ENCODE data around the gene COP1.
A peak's percentile ranks its signal among the peaks of the same experiment; 100 is the strongest.

Gene COP1

GRCh38 chr1:176198413-176198812 lies 8.7 kb downstream of the COP1 start:
- no peak for DNase-seq

DNA sequence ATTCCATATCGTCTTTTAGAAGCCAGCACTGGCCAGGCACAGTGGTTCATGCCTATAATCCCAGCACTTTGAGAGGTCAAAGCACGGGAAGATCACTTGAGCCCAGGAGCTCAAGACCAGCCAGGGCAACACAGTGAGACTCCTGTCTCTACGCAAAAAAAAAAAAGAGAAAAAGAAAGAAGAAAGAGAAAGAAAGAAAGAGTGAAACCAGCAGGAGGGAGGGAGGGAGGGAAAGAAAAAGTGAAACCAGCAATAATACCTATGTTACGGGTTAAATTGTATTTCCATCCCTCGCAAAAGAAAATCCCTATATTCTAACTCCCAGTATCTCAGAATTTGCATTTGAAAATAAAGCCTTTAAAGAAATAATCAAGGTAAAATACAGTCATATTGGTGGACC lies 10.4 kb downstream of the COP1 start:
- no peak for DNase-seq

GRCh38 chr1:176195547-176195946 lies 11.5 kb downstream of the COP1 start:
- DNase-seq, result no peak

- DNase-seq, result peak; percentile 56
Observed at GRCh38 chr1:176193663-176194062, 13.4 kb downstream of the COP1 start.

DNA sequence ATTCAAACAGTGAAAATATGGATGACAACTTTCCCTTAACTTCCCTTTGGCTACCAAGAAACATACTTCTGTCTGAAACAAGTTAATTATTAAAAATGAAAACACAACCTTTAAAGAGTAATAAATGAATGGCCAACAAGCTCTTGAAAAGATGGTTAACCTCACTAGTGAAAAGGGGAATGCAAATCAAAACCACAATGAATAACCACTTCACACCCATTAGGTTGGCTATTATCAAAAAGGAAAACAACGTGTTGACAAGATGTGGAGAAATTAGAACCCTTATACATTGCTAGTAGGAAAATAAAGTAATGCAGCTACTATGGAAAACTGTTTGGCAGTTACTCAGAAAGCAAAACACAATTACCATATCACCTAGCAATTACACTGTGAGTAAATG lies 14.1 kb downstream of the COP1 start:
- no peak for DNase-seq

DNA sequence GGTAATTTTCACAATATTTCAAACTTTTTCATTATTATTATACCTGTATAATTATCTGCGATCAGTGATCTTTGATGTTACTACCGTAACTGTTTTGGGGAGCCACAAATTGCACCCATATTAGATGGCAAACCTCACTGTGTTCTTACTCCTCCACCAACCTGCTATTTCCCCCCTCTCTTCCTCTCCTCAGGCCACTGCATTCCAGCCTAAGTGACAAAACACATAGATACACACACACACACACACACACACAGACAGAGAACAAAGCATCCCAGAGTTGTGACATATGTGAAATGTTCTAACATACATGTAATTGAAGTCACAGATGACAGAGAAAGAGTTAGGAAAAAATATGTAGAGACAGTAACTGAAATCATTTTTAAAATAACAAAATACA lies 18.5 kb downstream of the COP1 start:
- no peak for DNase-seq

- no peak for DNase-seq
Observed at GRCh38 chr1:176187001-176187400, 20.1 kb downstream of the COP1 start.

DNA sequence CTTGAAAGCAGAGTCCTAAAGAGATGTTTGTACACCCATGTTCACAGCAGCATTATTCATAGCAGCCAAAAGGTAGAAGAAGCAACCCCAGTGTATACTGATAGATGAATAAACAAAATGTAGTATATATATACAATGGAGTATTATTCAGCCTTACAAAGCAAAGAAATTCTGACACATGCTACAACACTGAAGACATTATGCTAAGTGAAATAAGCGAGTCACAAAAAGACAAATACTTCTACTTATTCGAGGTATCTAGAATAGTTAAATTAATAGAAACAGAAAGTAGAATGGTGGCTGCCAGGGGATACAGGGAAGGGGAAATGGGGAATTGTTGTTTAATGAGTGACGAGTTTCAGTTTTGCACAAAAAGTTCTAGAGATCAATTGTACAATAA lies 23.5 kb downstream of the COP1 start:
- DNase-seq, result no peak

DNA sequence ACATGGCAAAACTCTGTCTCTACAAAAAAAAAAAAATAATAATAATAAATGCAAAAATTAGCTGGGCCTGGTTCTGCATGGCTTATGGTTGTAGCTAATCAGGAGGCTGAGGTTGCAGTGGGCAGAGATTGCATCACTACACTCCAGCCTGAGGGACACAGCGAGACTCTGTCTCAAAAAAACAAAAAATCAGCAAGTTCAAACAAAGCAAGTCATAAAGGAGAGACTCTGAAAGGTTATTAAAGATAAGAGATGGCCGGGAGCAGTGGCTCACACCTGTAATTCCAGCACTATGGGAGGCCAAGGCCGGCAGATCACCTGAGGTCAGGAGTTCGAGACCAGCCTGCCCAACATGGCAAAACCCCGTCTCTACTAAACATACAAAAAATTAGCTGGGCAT lies 28.8 kb downstream of the COP1 start:
- no peak for DNase-seq

DNA sequence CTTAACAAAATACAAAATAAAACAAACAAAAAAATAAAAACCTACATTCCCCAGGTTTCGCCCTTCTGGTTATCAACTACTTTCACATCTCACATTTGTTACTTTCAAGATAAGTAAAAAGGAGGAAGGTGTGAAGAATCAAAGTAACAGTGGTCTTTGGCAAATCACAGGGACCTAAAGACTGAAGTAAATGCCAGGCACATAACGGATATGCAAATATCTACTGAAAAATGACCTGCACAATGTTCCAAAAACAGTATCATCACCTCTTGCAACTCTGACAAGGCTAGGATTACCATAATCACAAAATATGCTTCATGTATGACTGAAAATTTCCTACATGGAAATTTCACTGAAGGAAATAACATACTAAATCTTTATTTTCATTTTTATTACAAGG lies 29.3 kb downstream of the COP1 start:
- no peak for DNase-seq

- DNase-seq, result no peak
Observed at GRCh38 chr1:176174108-176174507, 33.0 kb downstream of the COP1 start.

- DNase-seq, result no peak
Observed at GRCh38 chr1:176172215-176172614, 34.9 kb downstream of the COP1 start.

DNA sequence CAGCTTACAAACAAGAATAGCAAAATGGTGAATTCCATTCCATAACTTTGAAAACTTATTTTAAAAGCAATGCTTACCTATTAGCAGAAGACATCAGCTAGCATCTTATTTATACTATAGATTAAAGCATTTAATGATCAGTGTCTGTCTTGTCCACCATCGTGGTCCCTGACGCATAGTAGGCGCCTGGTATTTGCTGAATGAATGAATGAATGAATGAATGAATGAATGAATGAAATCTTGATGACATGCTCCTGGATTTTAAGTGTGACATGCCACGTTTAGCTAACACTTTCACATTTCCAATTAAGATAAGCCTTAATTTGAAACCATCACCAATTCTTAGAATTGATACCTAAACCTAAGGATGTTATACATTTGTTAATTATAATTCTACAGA lies 39.9 kb downstream of the COP1 start:
- DNase-seq, result no peak

DNA sequence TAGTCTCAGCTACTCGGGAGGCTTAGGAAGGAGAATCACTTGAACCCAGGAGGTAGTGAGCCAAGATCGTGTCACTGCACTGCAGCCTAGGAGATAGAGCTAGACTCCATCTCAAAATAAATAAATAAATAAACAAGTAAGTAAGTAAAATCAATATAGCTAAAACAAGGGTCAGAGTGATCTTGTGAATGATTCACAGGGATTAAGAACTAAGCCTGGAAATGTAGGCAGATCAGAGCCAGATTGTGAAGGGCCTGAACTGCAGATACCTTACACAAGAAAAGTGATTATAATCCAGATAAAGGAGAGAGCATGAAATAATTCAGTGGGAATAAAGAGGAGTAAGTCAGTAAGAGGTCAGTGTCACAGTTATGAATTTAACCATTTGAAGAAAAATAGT lies 41.5 kb downstream of the COP1 start:
- no peak for DNase-seq

GRCh38 chr1:176164014-176164678 lies 42.9 kb downstream of the COP1 start:
- DNase-seq, result no peak

DNA sequence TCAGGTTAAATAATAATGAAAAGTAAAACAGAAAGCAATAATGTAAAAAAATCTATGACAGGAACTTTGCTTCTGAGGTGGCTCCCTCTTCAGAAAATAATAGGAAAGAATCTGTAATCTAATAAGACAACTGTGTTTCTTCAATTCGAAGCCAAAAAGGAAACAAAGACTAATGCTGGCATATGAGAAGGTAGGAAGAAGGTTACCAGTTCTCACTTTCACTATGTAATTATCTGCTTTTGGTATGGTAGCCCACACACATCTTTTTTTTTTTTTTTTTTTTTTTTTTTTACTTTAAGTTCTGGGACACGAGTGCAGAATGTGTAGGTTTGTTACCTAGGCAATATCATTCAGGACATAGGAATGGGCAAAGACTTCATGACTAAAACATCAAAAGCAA lies 47.1 kb downstream of the COP1 start:
- DNase-seq, result no peak

- no peak for DNase-seq
Observed at GRCh38 chr1:176157995-176158394, 49.1 kb downstream of the COP1 start.

- DNase-seq, result no peak
Observed at GRCh38 chr1:176149939-176150807, 56.9 kb downstream of the COP1 start.

DNA sequence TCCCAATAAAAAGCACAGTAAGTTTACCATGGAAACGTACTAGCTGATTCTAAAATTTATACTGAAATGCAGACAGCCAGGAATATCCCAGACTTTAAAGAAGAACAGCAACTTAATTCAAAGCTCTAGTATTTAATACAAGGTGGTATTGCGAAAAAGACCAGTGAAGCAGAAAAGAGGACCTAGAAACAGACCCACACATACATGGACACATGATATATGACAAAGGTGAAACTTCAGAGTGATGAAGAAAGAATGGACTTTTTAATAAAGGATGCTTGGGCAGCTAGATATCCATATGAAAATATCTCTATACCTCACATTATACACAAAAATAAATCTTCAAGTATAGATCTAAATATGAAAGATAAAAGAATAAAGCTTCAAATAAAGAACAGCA lies 62.6 kb downstream of the COP1 start:
- DNase-seq, result no peak

DNA sequence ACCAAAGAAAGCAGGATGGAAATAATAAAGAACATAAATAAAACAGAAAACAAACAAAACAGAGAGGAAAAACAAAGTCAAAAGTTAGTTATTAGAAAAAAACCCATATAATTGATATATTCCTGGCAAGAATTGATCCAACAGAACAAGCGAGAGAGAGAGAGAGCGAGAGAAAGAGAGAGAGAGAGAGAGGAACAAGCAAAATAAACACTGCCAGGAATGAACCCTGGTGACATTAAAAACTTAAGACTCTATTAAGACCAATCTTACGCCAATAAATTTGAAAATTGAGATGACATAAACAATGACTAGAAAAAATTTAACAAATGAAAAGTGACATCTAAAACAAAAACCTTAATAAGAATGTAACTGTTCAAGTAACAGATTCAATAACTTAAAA lies 64.1 kb downstream of the COP1 start:
- no peak for DNase-seq

- no peak for DNase-seq
Observed at GRCh38 chr1:176141449-176141848, 65.6 kb downstream of the COP1 start.

GRCh38 chr1:176136891-176137290 lies 70.2 kb downstream of the COP1 start:
- no peak for DNase-seq

- no peak for DNase-seq
Observed at GRCh38 chr1:176134666-176135065, 72.4 kb downstream of the COP1 start.

DNA sequence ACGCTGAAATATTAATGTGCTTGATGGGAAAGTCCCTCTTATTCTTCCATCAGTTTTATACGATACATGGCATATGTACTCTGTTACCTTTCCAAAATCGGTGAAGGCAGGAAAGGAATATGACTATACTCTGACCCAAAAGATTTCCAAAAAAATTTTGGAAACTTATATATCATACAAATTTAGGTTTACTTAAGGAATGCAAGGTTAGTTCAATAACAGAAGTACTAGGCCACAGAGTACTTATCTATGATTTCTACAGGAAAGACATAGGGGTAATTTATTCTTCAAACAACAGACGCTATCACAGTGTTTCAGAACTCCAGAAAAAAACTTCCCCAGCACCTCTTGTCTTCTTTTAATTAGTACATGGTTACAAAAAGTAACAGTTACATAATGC lies 84.8 kb downstream of the COP1 start:
- no peak for DNase-seq

DNA sequence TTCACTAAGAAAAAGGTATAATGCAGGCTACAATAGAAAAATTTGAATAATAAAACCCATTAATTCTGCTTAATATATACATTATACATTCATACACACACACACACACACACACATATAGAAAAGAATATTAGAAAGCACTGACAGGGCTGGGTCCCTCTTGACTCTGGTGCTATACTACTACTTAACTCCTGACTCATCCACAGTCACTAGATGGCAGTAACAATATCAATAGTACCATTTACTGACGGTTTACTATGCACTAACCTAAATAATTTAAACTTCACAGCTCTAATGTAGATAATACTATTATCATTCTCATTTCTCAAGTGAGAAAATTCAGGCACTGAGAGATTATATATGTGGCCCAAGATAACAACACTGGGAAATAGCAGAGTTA lies 87.5 kb downstream of the COP1 start:
- no peak for DNase-seq
